Measurements from ENCODE around the gene KIRREL3. TPM values are rescaled to one million over a fixed set of nuclear protein-coding genes. Genes with fewer than 3 reads are reported as not detected.

Gene KIRREL3
- total and polyA plus RNA-seq, 2 of the 8 experiments (the other 6 are each of a cell fraction or from before 2014, with no cell fraction given) = 0.29 to 0.32 TPM

DNA sequence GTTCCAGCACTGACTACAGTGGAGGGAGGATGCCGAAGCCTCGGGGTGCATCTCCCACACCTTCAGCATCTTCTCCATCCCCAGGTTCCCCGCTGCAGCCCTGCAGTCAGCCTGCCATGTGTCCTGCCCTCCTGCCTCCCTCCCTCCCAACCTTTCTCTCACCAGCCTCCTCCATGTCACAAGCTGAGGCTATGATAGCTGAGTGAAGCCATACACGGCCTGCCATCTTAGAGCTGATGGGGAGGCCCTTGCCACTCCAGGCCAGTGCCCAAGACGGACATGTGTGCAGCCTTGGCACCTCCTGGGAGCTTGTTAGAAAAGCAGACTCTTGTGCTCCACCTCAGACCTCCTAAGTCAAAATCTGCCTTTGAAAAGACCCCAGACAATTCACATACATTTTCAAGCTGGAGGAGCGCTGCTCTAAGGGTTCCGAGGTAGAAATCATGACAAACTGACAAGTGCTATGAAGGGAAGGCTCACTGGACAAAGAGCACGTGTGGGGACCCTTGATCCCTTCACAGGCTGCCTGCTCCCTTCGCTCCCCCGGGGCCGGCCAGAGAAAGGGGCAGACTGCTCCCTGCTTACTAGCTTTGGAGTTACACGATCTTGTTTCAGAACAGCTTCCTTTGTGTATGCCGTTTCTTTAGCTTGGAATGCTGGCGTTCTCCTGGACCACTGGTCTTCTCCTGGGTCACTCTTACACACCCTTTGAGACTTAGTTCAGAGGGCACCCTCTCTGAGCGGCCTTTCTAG is 521.2 kb downstream of the KIRREL3 start (continued):
- TF ChIP-seq, protein P1, sequence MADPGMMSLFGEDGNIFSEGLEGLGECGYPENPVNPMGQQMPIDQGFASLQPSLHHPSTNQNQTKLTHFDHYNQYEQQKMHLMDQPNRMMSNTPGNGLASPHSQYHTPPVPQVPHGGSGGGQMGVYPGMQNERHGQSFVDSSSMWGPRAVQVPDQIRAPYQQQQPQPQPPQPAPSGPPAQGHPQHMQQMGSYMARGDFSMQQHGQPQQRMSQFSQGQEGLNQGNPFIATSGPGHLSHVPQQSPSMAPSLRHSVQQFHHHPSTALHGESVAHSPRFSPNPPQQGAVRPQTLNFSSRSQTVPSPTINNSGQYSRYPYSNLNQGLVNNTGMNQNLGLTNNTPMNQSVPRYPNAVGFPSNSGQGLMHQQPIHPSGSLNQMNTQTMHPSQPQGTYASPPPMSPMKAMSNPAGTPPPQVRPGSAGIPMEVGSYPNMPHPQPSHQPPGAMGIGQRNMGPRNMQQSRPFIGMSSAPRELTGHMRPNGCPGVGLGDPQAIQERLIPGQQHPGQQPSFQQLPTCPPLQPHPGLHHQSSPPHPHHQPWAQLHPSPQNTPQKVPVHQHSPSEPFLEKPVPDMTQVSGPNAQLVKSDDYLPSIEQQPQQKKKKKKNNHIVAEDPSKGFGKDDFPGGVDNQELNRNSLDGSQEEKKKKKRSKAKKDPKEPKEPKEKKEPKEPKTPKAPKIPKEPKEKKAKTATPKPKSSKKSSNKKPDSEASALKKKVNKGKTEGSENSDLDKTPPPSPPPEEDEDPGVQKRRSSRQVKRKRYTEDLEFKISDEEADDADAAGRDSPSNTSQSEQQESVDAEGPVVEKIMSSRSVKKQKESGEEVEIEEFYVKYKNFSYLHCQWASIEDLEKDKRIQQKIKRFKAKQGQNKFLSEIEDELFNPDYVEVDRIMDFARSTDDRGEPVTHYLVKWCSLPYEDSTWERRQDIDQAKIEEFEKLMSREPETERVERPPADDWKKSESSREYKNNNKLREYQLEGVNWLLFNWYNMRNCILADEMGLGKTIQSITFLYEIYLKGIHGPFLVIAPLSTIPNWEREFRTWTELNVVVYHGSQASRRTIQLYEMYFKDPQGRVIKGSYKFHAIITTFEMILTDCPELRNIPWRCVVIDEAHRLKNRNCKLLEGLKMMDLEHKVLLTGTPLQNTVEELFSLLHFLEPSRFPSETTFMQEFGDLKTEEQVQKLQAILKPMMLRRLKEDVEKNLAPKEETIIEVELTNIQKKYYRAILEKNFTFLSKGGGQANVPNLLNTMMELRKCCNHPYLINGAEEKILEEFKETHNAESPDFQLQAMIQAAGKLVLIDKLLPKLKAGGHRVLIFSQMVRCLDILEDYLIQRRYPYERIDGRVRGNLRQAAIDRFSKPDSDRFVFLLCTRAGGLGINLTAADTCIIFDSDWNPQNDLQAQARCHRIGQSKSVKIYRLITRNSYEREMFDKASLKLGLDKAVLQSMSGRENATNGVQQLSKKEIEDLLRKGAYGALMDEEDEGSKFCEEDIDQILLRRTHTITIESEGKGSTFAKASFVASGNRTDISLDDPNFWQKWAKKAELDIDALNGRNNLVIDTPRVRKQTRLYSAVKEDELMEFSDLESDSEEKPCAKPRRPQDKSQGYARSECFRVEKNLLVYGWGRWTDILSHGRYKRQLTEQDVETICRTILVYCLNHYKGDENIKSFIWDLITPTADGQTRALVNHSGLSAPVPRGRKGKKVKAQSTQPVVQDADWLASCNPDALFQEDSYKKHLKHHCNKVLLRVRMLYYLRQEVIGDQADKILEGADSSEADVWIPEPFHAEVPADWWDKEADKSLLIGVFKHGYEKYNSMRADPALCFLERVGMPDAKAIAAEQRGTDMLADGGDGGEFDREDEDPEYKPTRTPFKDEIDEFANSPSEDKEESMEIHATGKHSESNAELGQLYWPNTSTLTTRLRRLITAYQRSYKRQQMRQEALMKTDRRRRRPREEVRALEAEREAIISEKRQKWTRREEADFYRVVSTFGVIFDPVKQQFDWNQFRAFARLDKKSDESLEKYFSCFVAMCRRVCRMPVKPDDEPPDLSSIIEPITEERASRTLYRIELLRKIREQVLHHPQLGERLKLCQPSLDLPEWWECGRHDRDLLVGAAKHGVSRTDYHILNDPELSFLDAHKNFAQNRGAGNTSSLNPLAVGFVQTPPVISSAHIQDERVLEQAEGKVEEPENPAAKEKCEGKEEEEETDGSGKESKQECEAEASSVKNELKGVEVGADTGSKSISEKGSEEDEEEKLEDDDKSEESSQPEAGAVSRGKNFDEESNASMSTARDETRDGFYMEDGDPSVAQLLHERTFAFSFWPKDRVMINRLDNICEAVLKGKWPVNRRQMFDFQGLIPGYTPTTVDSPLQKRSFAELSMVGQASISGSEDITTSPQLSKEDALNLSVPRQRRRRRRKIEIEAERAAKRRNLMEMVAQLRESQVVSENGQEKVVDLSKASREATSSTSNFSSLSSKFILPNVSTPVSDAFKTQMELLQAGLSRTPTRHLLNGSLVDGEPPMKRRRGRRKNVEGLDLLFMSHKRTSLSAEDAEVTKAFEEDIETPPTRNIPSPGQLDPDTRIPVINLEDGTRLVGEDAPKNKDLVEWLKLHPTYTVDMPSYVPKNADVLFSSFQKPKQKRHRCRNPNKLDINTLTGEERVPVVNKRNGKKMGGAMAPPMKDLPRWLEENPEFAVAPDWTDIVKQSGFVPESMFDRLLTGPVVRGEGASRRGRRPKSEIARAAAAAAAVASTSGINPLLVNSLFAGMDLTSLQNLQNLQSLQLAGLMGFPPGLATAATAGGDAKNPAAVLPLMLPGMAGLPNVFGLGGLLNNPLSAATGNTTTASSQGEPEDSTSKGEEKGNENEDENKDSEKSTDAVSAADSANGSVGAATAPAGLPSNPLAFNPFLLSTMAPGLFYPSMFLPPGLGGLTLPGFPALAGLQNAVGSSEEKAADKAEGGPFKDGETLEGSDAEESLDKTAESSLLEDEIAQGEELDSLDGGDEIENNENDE (IDR thresholded peaks at IDR 0.05; ENCODE audit: insufficient replicate concordance, low read length) = no peak
- TF ChIP-seq SRF (IDR thresholded peaks at IDR 0.05; ENCODE audit: low read depth, low read length) (no peak), POU5F1 (IDR thresholded peaks at IDR 0.05; ENCODE audit: low read depth, low read length) (no peak), RXRA (IDR thresholded peaks at IDR 0.05; ENCODE audit: insufficient read depth, low read depth, low read length) (no peak), BACH1 (IDR thresholded peaks at IDR 0.05; ENCODE audit: low read length) (no peak), TCF12 (IDR thresholded peaks at IDR 0.05; ENCODE audit: low read depth, low read length) (no peak), CBX8 (IDR thresholded peaks at IDR 0.05; ENCODE audit: borderline replicate concordance, low read depth, low read length) (no peak), POLR2A (IDR thresholded peaks at IDR 0.05; ENCODE audit: control extremely low read depth in 1 of 2, low read depth in 2 of 2, low read length in 2 of 2) (no peak), JUND (IDR thresholded peaks at IDR 0.05; ENCODE audit: low read length) (no peak), SP2 (IDR thresholded peaks at IDR 0.05; ENCODE audit: low read length) (no peak), SIX5 (IDR thresholded peaks at IDR 0.05; ENCODE audit: low read depth, low read length) (no peak), TBP (IDR thresholded peaks at IDR 0.05; ENCODE audit: low read depth, low read length) (no peak), ASH2L (IDR thresholded peaks at IDR 0.05; ENCODE audit: low read length) (no peak)

Data from H1 (cell line).